IMR-90 (cell line): ENCODE measurements around the gene RAPGEF3. TPM values are rescaled to one million over a fixed set of nuclear protein-coding genes. Genes with fewer than 3 reads are reported as not detected.

ENCODE experiments used
- ATAC-seq: fragments of 200-7000 bp; cut with Tn5 transposase; 2 replicates; pipeline ENCODE4 v1.9.1; 2020; ENCODE audit warnings: low read depth, mild to moderate bottlenecking, moderate library complexity
- BruUV-seq: library from RNA; stranded (reverse); fragments of 400-500 nt; replicated peaks from 2 replicates; lab custom pipeline; 2021; lab: Mats Ljungman, UMichigan
- CTCF ChIA-PET: fragments of 300-600 bp; formaldehyde crosslinking; extraction: SDS; loops from one replicate; lab custom pipeline; 2021; ENCODE audit warnings: antibody characterized with exemption; lab: Yijun Ruan, JAX
- POLR2A ChIA-PET: fragments of 300-600 bp; sonication (Branson Sonifier 250); formaldehyde crosslinking; loops from one replicate; lab custom pipeline; 2022; ENCODE audit warnings: antibody characterized with exemption; ENCODE audit not compliant: unreplicated experiment; lab: Charles Lee
- DNase-seq: peaks from one replicate; pipeline ENCODE4 v3.0.0; 2013
- H2AFZ ChIP-seq: replicated peaks from 2 replicates; pipeline ENCODE3; 2013; ENCODE audit warnings: low read length, mild to moderate bottlenecking; ENCODE audit not compliant: poor library complexity
- H2AK5ac ChIP-seq: 2 replicates; pipeline ENCODE4 v1.6.1; 2013; ENCODE audit warnings: low read depth, low read length, inconsistent platforms
- H2AK9ac ChIP-seq: replicated peaks from 2 replicates; pipeline ENCODE3; 2013; ENCODE audit warnings: mild to moderate bottlenecking, low read depth, low read length, moderate library complexity; ENCODE audit not compliant: poor library complexity
- H2BK120ac ChIP-seq: 2 replicates; pipeline ENCODE4 v1.6.1; 2013; ENCODE audit warnings: low read depth, low read length, inconsistent platforms
- H2BK15ac ChIP-seq: 3 replicates; pipeline ENCODE4 v1.6.1; 2013; ENCODE audit warnings: low read depth, low read length, inconsistent platforms
- H2BK20ac ChIP-seq: 2 replicates; pipeline ENCODE4 v1.6.1; 2013; ENCODE audit warnings: low read depth, mild to moderate bottlenecking, inconsistent platforms, low read length, moderate library complexity
- H2BK5ac ChIP-seq: 2 replicates; pipeline ENCODE4 v1.6.1; 2013; ENCODE audit warnings: mild to moderate bottlenecking, low read depth, low read length, inconsistent platforms; ENCODE audit not compliant: poor library complexity, severe bottlenecking
- H3K14ac ChIP-seq: replicated peaks from 2 replicates; pipeline ENCODE4 v1.6.1; 2013; ENCODE audit warnings: low read depth, low read length, inconsistent platforms
- H3K18ac ChIP-seq: 2 replicates; pipeline ENCODE4 v1.6.1; 2013; ENCODE audit warnings: low read depth, low read length, control low read depth
- H3K23ac ChIP-seq: 2 replicates; pipeline ENCODE4 v1.6.1; 2013; ENCODE audit warnings: low read depth, low read length, inconsistent platforms
- H3K27ac ChIP-seq: 2 replicates; pipeline ENCODE4 v1.5.1; 2013; ENCODE audit warnings: mild to moderate bottlenecking, control low read depth, low read length; ENCODE audit not compliant: insufficient read depth
- H3K27me3 ChIP-seq: 2 replicates; pipeline ENCODE4 v1.6.1; 2013; ENCODE audit warnings: low read length; ENCODE audit not compliant: control insufficient read depth, insufficient read depth
- H3K36me3 ChIP-seq: 2 replicates; pipeline ENCODE4 v1.6.1; 2013; ENCODE audit warnings: low read length, mixed read lengths; ENCODE audit not compliant: control insufficient read depth, insufficient read depth
- H3K4ac ChIP-seq: 2 replicates; pipeline ENCODE4 v1.6.1; 2013; ENCODE audit warnings: low read depth, low read length, inconsistent platforms
- H3K4me1 ChIP-seq: 2 replicates; pipeline ENCODE4 v1.6.1; 2013; ENCODE audit warnings: low read length, mixed read lengths; ENCODE audit not compliant: control insufficient read depth, insufficient read depth
- H3K4me2 ChIP-seq: 2 replicates; pipeline ENCODE4 v1.6.1; 2013; ENCODE audit warnings: low read depth, mild to moderate bottlenecking, control low read depth, low read length, moderate library complexity
- H3K4me3 ChIP-seq: 2 replicates; pipeline ENCODE4 v1.5.1; 2013; ENCODE audit warnings: low read depth, mild to moderate bottlenecking, control low read depth, low read length, moderate library complexity; ENCODE audit not compliant: insufficient read depth
- H3K56ac ChIP-seq: 2 replicates; pipeline ENCODE4 v1.6.1; 2013; ENCODE audit warnings: low read length, inconsistent platforms; ENCODE audit not compliant: insufficient read depth; ENCODE audit errors: extremely low read depth
- H3K79me1 ChIP-seq, 2 experiments: 2 replicates each; pipeline ENCODE4 v1.6.1; 2013; ENCODE audit warnings: low read length in 2 of 2, inconsistent platforms in 1 of 2, low read depth in 1 of 2
- H3K9ac ChIP-seq: 2 replicates; pipeline ENCODE4 v1.6.1; 2013; ENCODE audit warnings: low read depth, low read length, control low read depth
- H3K9me1 ChIP-seq: 2 replicates; pipeline ENCODE4 v1.6.1; 2013; ENCODE audit warnings: low read length, inconsistent platforms; ENCODE audit not compliant: insufficient read depth
- H3K9me3 ChIP-seq: 2 replicates; pipeline ENCODE4 v1.6.1; 2013; ENCODE audit warnings: low read length; ENCODE audit not compliant: control insufficient read depth, insufficient read depth
- H4K20me1 ChIP-seq: 2 replicates; pipeline ENCODE4 v1.6.1; 2013; ENCODE audit warnings: low read length, inconsistent platforms; ENCODE audit not compliant: insufficient read depth
- H4K5ac ChIP-seq: 2 replicates; pipeline ENCODE4 v1.6.1; 2013; ENCODE audit warnings: mild to moderate bottlenecking, low read depth, low read length, control low read depth
- H4K8ac ChIP-seq, 2 experiments: 2 replicates each; pipeline ENCODE4 v1.6.1; 2013; ENCODE audit warnings: low read depth in 2 of 2, low read length in 2 of 2, control low read depth in 1 of 2, inconsistent platforms in 1 of 2
- H4K91ac ChIP-seq: 2 replicates; pipeline ENCODE4 v1.6.1; 2013; ENCODE audit warnings: low read depth, low read length, inconsistent platforms; ENCODE audit not compliant: insufficient read depth
- BHLHE40 ChIP-seq: fragments of 150-350 bp; IDR thresholded peaks from 2 replicates; pipeline ENCODE4 v1.6.1; 2016; ENCODE audit warnings: mild to moderate bottlenecking, low read depth, low read length
- FOS ChIP-seq: fragments of 150-350 bp; IDR thresholded peaks from 2 replicates; pipeline ENCODE4 v1.6.1; 2016; ENCODE audit warnings: low read depth, low read length
- MAFK ChIP-seq: IDR thresholded peaks from 2 replicates; pipeline ENCODE4 v1.6.1; 2012; ENCODE audit warnings: low read depth, low read length, improper control_type of control experiment
- MAZ ChIP-seq: IDR thresholded peaks from 2 replicates; pipeline ENCODE4 v1.6.1; 2012; ENCODE audit warnings: low read depth, mild to moderate bottlenecking, low read length, improper control_type of control experiment, moderate library complexity, borderline replicate concordance
- MXI1 ChIP-seq: IDR thresholded peaks from 2 replicates; pipeline ENCODE4 v1.6.1; 2012; ENCODE audit warnings: low read depth, mild to moderate bottlenecking, low read length, moderate library complexity, borderline replicate concordance
- NFE2L2 ChIP-seq: fragments of 150-350 bp; IDR thresholded peaks from 2 replicates; pipeline ENCODE4 v1.6.1; 2016; ENCODE audit warnings: low read depth, mild to moderate bottlenecking, low read length
- RAD21 ChIP-seq: IDR thresholded peaks from 2 replicates; pipeline ENCODE4 v1.6.1; 2012; ENCODE audit warnings: low read length, improper control_type of control experiment
- RFX5 ChIP-seq: IDR thresholded peaks from 2 replicates; pipeline ENCODE4 v1.8.0; 2012; ENCODE audit warnings: low read depth, mild to moderate bottlenecking, low read length, moderate library complexity
- SMC3 ChIP-seq: fragments of 150-350 bp; IDR thresholded peaks from 2 replicates; pipeline ENCODE4 v1.6.1; 2016; ENCODE audit warnings: low read depth, mild to moderate bottlenecking, antibody characterized with exemption, low read length, moderate library complexity
- WGBS, 2 experiments: methylation state at CpG; one replicate each; pipeline versions ENCODE4 v1.1.5 to v1.1.7; 2013; ENCODE audit warnings: missing lambda C conversion rate in 2 of 2; ENCODE audit not compliant: insufficient read length in 1 of 2; ENCODE audit errors: extremely low coverage in 2 of 2; 5-methylcytosine and 5-hydroxymethylcytosine counted together
- dilution Hi-C: fragments of 300-500 bp; cut with HindIII; formaldehyde crosslinking; loops from one replicate; pipeline ENCODE4 v1.14.3; 2018; ENCODE audit warnings: low sequenced_read_pairs; ENCODE audit not compliant: unreplicated experiment
- in situ Hi-C: fragments of 300-500 bp; cut with MboI; formaldehyde crosslinking; loops from 3 replicates; pipeline ENCODE4 v1.14.3; 2019; ENCODE audit warnings: low sequenced_read_pairs, inconsistent platforms, mixed read lengths
- intact Hi-C: fragments of 100-400 bp; cut with micrococcal nuclease; formaldehyde crosslinking; loops from 2 replicates; pipeline ENCODE4 v1.10.0; 2022
- polyA plus RNA-seq, 3 experiments: library from polyadenylated mRNA; depleted of rRNA; stranded (reverse); fragments of >200 nt; gene quantifications; 2 replicates each; pipeline ENCODE4 v1.2.3, GENCODE V29; 2012; ENCODE audit warnings: low replicate concordance in 1 of 3
- total RNA-seq: library from RNA; depleted of rRNA; stranded (reverse); fragments of >200 nt; gene quantifications from 2 replicates; pipeline ENCODE4 v1.2.3, GENCODE V29; 2012
- TF ChIP-seq, protein P1 (sequence below): fragments of 150-350 bp; IDR thresholded peaks from 2 replicates; pipeline ENCODE4 v1.6.1; 2017; ENCODE audit warnings: mild to moderate bottlenecking, antibody characterized with exemption, low read length, low read depth
- TF ChIP-seq, protein P2 (sequence below): conservative IDR thresholded peaks from 2 replicates; pipeline ENCODE4 v1.5.1; 2012; ENCODE audit warnings: mild to moderate bottlenecking, low read depth, low read length, improper control_type of control experiment

The RAPGEF3 gene
- total and polyA plus RNA-seq, 2 of the 4 experiments (the other 2 are of a cell fraction): 1.3 to 2.0 TPM

- ChIA-PET CTCF (interaction anchor here (1.1 to 1.4 kb wide), 2 partner anchors 61 to 126 kb away, joined by 3 read pairs; partner anchors contain the start of gene SLC48A1), POLR2A (no interaction called here)
- DNase-seq: no peak
- Histone ChIP-seq H3K27me3 (no peaks in the 10 kb centered on the region), H3K14ac (no peak overlapping the region), H2BK20ac (no peak overlapping the region), H3K9me3 (no peaks in the 10 kb centered on the region), H3K56ac (no peak overlapping the region), H4K8ac (no peak overlapping the region), H3K4me1 (peaks cover 3% of the 10 kb centered on the region; the same call in 1 of the 2 replicates), H4K20me1 (no peaks in the 10 kb centered on the region), H2BK120ac (no peak overlapping the region), H2BK15ac (no peak overlapping the region), H3K9me1 (no peaks in the 10 kb centered on the region), H3K9ac (no peak overlapping the region), H3K4ac (no peak overlapping the region), H3K4me2 (no peak overlapping the region), H2AK5ac (no peak overlapping the region), H3K23ac (no peak overlapping the region), H2AFZ (no peak overlapping the region), H3K4me3 (no peak overlapping the region), H4K91ac (no peak overlapping the region), H3K27ac (no peak overlapping the region), H3K18ac (no peak overlapping the region), H3K36me3 (no peaks in the 10 kb centered on the region), H2BK5ac (no peak overlapping the region), H3K79me1 (peaks cover 5 to 9% of the 10 kb centered on the region in 2 experiments; a peak in 2 of 4 replicates), H4K5ac (no peak overlapping the region), H2AK9ac (peak overlapping the region; percentile 56)
- dilution Hi-C loops: no loop called here
- ATAC-seq: no peak
- no TSS peak for BruUV-seq
- intact Hi-C loops: loop anchor here (10.0 kb wide), 1 partner anchor 453 kb away; no protein-coding TSS in a partner anchor
- 93% methylated on average over 3 of the region's 5 CpGs; no CpG with 5 or more reads in 1 of the 2 experiments for WGBS, 2 experiments
- TF ChIP-seq BHLHE40 (no peak), MAZ (no peak), SMC3 (no peak), NFE2L2 (no peak), RFX5 (no peak), MAFK (no peak), MXI1 (no peak), FOS (no peak), RAD21 (no peak)
- TF ChIP-seq, protein P1, sequence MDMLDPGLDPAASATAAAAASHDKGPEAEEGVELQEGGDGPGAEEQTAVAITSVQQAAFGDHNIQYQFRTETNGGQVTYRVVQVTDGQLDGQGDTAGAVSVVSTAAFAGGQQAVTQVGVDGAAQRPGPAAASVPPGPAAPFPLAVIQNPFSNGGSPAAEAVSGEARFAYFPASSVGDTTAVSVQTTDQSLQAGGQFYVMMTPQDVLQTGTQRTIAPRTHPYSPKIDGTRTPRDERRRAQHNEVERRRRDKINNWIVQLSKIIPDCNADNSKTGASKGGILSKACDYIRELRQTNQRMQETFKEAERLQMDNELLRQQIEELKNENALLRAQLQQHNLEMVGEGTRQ: no peak
- TF ChIP-seq, protein P2, sequence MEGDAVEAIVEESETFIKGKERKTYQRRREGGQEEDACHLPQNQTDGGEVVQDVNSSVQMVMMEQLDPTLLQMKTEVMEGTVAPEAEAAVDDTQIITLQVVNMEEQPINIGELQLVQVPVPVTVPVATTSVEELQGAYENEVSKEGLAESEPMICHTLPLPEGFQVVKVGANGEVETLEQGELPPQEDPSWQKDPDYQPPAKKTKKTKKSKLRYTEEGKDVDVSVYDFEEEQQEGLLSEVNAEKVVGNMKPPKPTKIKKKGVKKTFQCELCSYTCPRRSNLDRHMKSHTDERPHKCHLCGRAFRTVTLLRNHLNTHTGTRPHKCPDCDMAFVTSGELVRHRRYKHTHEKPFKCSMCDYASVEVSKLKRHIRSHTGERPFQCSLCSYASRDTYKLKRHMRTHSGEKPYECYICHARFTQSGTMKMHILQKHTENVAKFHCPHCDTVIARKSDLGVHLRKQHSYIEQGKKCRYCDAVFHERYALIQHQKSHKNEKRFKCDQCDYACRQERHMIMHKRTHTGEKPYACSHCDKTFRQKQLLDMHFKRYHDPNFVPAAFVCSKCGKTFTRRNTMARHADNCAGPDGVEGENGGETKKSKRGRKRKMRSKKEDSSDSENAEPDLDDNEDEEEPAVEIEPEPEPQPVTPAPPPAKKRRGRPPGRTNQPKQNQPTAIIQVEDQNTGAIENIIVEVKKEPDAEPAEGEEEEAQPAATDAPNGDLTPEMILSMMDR: no peak
- in situ Hi-C loops: loop anchor here (5.0 kb wide), 2 partner anchors 66 to 126 kb away; no protein-coding TSS in a partner anchor
These were observed 47.2 kb downstream of the RAPGEF3 start for GRCh38 chr12:47711448-47711847.
